Measurements from ENCODE around the gene KIZ. TPM values are rescaled to one million over a fixed set of nuclear protein-coding genes. Genes with fewer than 3 reads are reported as not detected.

KIZ gene
- total and polyA plus RNA-seq, 2 experiments from 2014 or later = 11.0 to 55.4 TPM

DNA sequence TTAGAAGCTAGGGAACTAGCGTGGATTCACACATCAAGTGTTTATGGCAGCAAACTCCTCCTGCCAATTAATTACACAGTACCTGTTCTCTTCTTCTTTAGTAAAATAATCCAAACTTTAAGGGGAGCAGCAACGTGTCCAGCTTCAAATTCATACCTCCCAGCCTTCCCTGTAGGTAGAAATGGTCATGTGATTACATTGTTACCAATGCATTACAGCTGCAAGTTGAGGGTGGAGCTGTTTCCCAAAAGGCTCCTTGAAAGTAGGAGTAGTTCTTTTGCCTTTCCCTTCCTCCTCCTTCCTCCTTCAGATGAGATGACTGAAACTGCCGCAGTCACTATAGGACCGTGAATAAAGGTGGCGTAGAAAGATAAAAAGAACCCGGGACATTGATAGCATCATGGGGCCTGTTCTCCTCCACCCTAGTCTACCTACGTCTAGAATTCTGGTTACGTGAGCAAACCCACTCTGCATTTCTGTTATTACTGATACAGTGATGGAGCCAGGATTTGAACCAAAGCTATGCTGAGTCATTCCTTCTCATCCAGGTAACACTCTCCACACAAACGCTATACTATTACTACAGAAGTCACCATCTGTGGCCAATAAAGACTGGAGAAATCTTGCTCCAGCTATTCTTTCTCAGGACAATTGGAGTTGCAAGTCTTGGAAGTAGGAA is 37.9 kb upstream of the KIZ start:
- no peak overlapping the region for H3K27ac ChIP-seq
- H3K36me3 ChIP-seq = no peaks in the 10 kb centered on the region
- no peaks in the 10 kb centered on the region for H3K9me3 ChIP-seq (ENCODE audit: low read depth)
- H3K4me3 ChIP-seq = no peak overlapping the region
- peaks cover 4% of the 10 kb centered on the region for H3K4me1 ChIP-seq (ENCODE audit: low read depth)
- H3K27me3 ChIP-seq = peaks cover 8% of the 10 kb centered on the region
- DNase-seq (ENCODE audit: low read depth in 1 of 2, low spot score in 1 of 2) = no peak
- TF ChIP-seq, protein P1, sequence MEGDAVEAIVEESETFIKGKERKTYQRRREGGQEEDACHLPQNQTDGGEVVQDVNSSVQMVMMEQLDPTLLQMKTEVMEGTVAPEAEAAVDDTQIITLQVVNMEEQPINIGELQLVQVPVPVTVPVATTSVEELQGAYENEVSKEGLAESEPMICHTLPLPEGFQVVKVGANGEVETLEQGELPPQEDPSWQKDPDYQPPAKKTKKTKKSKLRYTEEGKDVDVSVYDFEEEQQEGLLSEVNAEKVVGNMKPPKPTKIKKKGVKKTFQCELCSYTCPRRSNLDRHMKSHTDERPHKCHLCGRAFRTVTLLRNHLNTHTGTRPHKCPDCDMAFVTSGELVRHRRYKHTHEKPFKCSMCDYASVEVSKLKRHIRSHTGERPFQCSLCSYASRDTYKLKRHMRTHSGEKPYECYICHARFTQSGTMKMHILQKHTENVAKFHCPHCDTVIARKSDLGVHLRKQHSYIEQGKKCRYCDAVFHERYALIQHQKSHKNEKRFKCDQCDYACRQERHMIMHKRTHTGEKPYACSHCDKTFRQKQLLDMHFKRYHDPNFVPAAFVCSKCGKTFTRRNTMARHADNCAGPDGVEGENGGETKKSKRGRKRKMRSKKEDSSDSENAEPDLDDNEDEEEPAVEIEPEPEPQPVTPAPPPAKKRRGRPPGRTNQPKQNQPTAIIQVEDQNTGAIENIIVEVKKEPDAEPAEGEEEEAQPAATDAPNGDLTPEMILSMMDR (IDR thresholded peaks at IDR 0.05; ENCODE audit: low read depth, low read length) = no peak

DNA sequence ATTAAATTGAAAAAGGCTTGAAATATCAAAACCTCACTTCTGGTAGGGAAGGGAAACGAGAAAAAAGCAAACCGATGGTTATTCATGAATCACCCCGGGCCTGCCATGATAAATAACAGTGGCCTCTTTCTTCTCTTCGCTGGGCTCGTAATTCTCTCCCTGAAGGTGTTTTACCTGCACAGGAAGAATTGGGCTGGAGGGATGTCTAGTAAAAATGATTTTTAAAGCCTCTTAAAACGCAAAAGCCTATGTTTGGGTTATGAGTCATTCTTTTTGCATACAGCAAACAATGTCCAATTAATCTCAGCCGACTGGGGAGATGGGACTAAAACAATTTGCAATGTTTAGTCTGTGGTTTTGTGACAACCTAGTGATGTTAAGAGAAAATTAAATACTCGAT is 36.5 kb upstream of the KIZ start:
- Histone ChIP-seq H3K4me1 (ENCODE audit: low read depth) (peaks cover 4% of the 10 kb centered on the region), H3K4me3 (no peak overlapping the region), H3K9me3 (ENCODE audit: low read depth) (no peaks in the 10 kb centered on the region), H3K27me3 (peaks cover 13% of the 10 kb centered on the region), H3K36me3 (no peaks in the 10 kb centered on the region), H3K27ac (no peak overlapping the region)
- TF ChIP-seq, protein P1 (IDR thresholded peaks at IDR 0.05; ENCODE audit: low read depth, low read length) = no peak
- DNase-seq (ENCODE audit: low read depth in 1 of 2, low spot score in 1 of 2) = no peak

DNA sequence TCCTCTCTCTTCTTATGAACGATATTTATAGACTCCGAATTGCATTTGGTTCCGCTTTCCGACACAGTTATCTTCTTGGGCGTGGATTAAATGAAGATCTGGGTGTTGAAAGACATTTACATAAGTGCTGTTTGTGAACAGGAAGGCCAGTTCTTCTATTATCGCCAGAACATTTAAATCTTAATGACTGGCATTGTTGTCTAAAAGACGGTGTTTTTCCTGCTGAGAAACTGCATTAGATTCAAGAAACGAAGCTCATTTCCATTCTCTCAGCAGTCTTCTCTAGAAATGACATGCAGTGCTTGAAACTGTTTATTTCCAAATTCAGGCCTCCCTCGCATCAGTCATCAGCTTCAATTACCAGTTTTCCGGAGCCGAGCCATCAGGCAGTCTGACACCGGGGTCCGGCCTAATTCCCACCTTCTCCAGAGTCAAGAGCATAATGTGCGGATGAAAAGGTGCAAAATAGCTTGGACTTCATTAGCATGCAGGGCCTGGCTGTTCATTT is 35.7 kb upstream of the KIZ start:
- no peak overlapping the region for H3K27ac ChIP-seq
- peaks cover 4% of the 10 kb centered on the region for H3K4me1 ChIP-seq (ENCODE audit: low read depth)
- H3K9me3 ChIP-seq (ENCODE audit: low read depth) = no peaks in the 10 kb centered on the region
- DNase-seq (ENCODE audit: low read depth in 1 of 2, low spot score in 1 of 2) = no peak
- TF ChIP-seq, protein P1 (IDR thresholded peaks at IDR 0.05; ENCODE audit: low read depth, low read length) = no peak
- H3K27me3 ChIP-seq = peaks cover 13% of the 10 kb centered on the region
- H3K36me3 ChIP-seq = no peaks in the 10 kb centered on the region
- no peak overlapping the region for H3K4me3 ChIP-seq

DNA sequence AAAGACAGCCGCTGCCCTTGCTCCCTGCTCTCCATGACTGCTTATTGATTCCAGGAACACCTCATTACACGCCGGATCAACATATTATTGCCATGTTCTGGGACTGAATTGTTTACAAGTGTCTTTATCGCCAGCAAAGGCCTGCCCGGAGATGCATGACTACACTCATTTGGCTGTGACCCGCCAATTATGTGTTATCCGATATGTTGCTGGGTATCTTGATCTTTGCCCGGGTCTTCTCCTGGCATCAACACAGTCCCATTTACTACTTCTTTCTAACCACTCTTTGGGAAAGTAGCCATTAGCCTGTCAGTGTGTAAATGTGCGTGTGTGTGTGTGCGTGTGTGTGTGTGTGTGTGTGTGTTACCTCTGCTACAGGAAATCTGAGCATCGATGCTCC is 35.2 kb upstream of the KIZ start:
- H3K4me3 ChIP-seq = no peak overlapping the region
- no peak overlapping the region for H3K27ac ChIP-seq
- TF ChIP-seq, protein P1 (IDR thresholded peaks at IDR 0.05; ENCODE audit: low read depth, low read length) = no peak
- peaks cover 13% of the 10 kb centered on the region for H3K27me3 ChIP-seq
- H3K36me3 ChIP-seq = no peaks in the 10 kb centered on the region
- peaks cover 4% of the 10 kb centered on the region for H3K4me1 ChIP-seq (ENCODE audit: low read depth)
- DNase-seq (ENCODE audit: low read depth in 1 of 2, low spot score in 1 of 2) = no peak
- H3K9me3 ChIP-seq (ENCODE audit: low read depth) = no peaks in the 10 kb centered on the region

DNA sequence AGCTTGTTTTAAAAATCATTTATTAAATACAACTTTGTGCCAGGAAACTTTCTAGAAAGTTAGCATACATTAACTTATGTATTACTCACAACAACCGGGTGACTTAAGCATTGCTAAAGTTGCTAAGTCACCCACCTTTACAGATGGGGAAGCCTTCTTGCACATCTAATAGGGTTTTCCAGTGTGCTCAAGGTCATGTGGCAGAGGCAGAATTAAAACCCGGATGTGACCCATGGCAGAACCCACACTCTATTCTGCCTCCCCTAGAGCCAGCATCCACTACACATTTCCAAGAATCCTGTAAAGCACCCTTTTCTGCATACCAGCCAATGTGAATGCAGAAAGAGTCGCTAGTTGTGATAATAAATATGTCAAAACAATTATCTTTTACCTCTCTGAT is 33.1 kb upstream of the KIZ start:
- Histone ChIP-seq H3K27ac (no peak overlapping the region), H3K4me3 (no peak overlapping the region), H3K9me3 (ENCODE audit: low read depth) (no peaks in the 10 kb centered on the region), H3K27me3 (peaks cover 27% of the 10 kb centered on the region), H3K36me3 (no peaks in the 10 kb centered on the region), H3K4me1 (ENCODE audit: low read depth) (peaks cover 4% of the 10 kb centered on the region)
- no peak for DNase-seq (ENCODE audit: low read depth in 1 of 2, low spot score in 1 of 2)
- TF ChIP-seq, protein P1 (IDR thresholded peaks at IDR 0.05; ENCODE audit: low read depth, low read length) = no peak

Data from cardiac muscle cell (in vitro differentiated cells and primary cell).